Vagina (tissue), 2 donors: ENCODE measurements around the gene DCST1. TPM values are rescaled to one million over a fixed set of nuclear protein-coding genes. Genes with fewer than 3 reads are reported as not detected.

Experiments
- DNase-seq, 2 donors: peaks; one replicate each; pipeline ENCODE4 v3.0.0-alpha.2; 2017; ENCODE audit errors: extremely low spot score in 2 of 2
- H3K27ac ChIP-seq: fragments of 200-600 bp; sonication (generic); one replicate; pipeline ENCODE4 v1.5.1; 2019
- H3K27me3 ChIP-seq: fragments of 200-600 bp; sonication (generic); one replicate; pipeline ENCODE4 v1.5.1; 2019
- H3K36me3 ChIP-seq, 2 donors: fragments of 200-600 bp; sonication (generic); one replicate each; pipeline ENCODE4 v1.5.1; 2017 to 2019
- H3K4me1 ChIP-seq: fragments of 200-600 bp; sonication (generic); one replicate; pipeline ENCODE4 v1.5.1; 2019
- H3K4me3 ChIP-seq, 2 donors: fragments of 200-600 bp; sonication (generic); 1 replicate in 1 of 2; 2 replicates in 1 of 2; pipeline ENCODE4 v1.5.1; 2016 to 2019
- H3K9me3 ChIP-seq: fragments of 200-600 bp; sonication (generic); one replicate; pipeline ENCODE4 v1.5.1; 2019
- POLR2A ChIP-seq, 2 donors: fragments of 450-650 bp; IDR thresholded peaks; one replicate each; pipeline ENCODE4 v1.6.1; 2017; ENCODE audit warnings: antibody characterized with exemption in 2 of 2, mild to moderate bottlenecking in 2 of 2, moderate library complexity in 2 of 2
- POLR2AphosphoS5 ChIP-seq, 2 donors: sonication (generic); formaldehyde crosslinking; IDR thresholded peaks; one replicate each; pipeline ENCODE4 v1.9.0; 2017; ENCODE audit warnings: antibody characterized with exemption in 2 of 2, mild to moderate bottlenecking in 2 of 2, low read depth in 1 of 2; ENCODE audit not compliant: insufficient read depth in 1 of 2
- intact Hi-C: fragments of 100-400 bp; cut with DNase I; formaldehyde crosslinking; loops from one replicate; pipeline ENCODE4 v1.15.1; 2023
- total RNA-seq: library from RNA; depleted of rRNA; stranded (reverse); fragments of >200 nt; gene quantifications from one replicate; pipeline ENCODE4 v1.2.3, GENCODE V29; 2016
- TF ChIP-seq, protein P1 (sequence below), 3 experiments: fragments of 450-650 bp in 2 of 3; fragments of 200-600 bp in 1 of 3; sonication (generic) in 1 of 3; IDR thresholded peaks; one replicate each; pipeline ENCODE4 v1.5.1; 2017 to 2019; ENCODE audit warnings: antibody characterized with exemption in 3 of 3, mild to moderate bottlenecking in 2 of 3, moderate library complexity in 2 of 3

DCST1 gene
- total RNA-seq, 1 donor from 2014 or later, result not detected

DNA sequence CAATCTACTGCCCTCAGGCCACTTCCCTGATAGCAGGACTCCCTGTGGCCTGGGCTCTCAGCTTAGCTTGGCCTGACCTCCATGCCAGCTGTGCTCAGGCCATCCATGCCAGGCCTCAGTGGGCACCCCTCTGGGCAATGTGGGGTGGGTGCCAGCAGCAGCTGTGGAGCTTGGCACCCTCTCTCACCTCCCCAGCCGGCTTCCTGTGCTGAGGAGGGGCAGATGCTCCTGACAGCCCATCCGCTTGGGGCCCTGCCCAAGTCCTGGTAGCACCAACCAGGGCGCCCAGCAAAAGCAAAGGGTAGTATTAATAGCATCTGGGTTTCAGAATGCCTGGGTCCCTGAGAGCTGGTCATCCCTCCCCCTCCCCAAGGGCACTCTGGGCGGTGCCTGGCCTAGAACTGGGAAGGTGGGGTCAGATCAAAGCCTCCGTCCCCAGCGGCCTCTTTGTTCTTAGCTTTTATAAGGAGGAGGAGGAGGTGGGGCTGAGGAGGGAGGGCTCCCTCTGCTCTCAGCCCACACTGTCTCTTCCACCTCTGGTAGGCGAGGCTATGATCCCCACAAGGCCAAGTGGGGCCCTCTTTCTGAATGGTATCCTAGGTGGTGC is 36.0 kb downstream of the DCST1 start:
- H3K36me3 ChIP-seq, result no peaks in the 10 kb centered on the region
- H3K4me1 ChIP-seq, result peaks cover 31% of the 10 kb centered on the region
- no peaks in the 10 kb centered on the region for H3K27me3 ChIP-seq
- TF ChIP-seq, protein P1, sequence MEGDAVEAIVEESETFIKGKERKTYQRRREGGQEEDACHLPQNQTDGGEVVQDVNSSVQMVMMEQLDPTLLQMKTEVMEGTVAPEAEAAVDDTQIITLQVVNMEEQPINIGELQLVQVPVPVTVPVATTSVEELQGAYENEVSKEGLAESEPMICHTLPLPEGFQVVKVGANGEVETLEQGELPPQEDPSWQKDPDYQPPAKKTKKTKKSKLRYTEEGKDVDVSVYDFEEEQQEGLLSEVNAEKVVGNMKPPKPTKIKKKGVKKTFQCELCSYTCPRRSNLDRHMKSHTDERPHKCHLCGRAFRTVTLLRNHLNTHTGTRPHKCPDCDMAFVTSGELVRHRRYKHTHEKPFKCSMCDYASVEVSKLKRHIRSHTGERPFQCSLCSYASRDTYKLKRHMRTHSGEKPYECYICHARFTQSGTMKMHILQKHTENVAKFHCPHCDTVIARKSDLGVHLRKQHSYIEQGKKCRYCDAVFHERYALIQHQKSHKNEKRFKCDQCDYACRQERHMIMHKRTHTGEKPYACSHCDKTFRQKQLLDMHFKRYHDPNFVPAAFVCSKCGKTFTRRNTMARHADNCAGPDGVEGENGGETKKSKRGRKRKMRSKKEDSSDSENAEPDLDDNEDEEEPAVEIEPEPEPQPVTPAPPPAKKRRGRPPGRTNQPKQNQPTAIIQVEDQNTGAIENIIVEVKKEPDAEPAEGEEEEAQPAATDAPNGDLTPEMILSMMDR (IDR thresholded peaks at IDR 0.05), result no peak
- TF ChIP-seq POLR2A (IDR thresholded peaks at IDR 0.05), result no peak
- TF ChIP-seq POLR2AphosphoS5 (IDR thresholded peaks at IDR 0.05; ENCODE audit: insufficient read depth in 1 of 2, low read depth in 1 of 2), result no peak
- intact Hi-C loops, result loop anchor here (10.0 kb wide), 2 partner anchors 105 to 505 kb away; partner anchors contain the start of genes CHRNB2 and PYGO2
- no peak overlapping the region for H3K27ac ChIP-seq
- no peak for DNase-seq
- no peak overlapping the region for H3K4me3 ChIP-seq
- no peaks in the 10 kb centered on the region for H3K9me3 ChIP-seq

DNA sequence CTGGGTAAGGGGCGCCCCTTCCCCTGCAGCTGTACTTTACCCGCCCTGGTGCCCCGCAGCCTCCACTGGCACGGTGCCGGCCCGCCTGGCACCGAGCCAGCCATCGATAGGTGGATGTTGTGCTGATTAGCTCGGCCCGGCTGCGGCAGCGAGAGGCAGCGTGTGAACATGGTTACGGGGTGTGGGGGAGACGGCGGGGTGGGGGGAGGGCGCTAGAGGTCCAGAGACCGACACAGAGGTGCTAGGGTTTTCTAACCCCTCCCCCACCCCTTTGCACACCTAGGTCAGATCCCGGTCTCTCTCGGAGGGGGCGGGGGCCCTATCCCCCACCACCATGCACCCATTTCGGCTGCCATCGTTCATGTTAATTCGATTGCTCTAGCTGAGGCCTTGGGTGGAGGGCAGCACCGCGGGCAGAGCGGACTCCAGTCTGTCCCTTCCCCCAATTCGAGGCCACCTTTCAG is 36.6 kb downstream of the DCST1 start:
- Histone ChIP-seq H3K4me1 (peaks cover 31% of the 10 kb centered on the region), H3K9me3 (no peaks in the 10 kb centered on the region), H3K27ac (peak overlapping the region; percentile 66), H3K27me3 (no peaks in the 10 kb centered on the region), H3K4me3 (peak overlapping the region; percentile 42 to 50), H3K36me3 (no peaks in the 10 kb centered on the region)
- intact Hi-C loops, result no loop called here
- no peak for DNase-seq
- TF ChIP-seq, protein P1 (IDR thresholded peaks at IDR 0.05), result no peak
- TF ChIP-seq POLR2A (IDR thresholded peaks at IDR 0.05), result no peak
- TF ChIP-seq POLR2AphosphoS5 (IDR thresholded peaks at IDR 0.05; ENCODE audit: insufficient read depth in 1 of 2, low read depth in 1 of 2), result no peak

DNA sequence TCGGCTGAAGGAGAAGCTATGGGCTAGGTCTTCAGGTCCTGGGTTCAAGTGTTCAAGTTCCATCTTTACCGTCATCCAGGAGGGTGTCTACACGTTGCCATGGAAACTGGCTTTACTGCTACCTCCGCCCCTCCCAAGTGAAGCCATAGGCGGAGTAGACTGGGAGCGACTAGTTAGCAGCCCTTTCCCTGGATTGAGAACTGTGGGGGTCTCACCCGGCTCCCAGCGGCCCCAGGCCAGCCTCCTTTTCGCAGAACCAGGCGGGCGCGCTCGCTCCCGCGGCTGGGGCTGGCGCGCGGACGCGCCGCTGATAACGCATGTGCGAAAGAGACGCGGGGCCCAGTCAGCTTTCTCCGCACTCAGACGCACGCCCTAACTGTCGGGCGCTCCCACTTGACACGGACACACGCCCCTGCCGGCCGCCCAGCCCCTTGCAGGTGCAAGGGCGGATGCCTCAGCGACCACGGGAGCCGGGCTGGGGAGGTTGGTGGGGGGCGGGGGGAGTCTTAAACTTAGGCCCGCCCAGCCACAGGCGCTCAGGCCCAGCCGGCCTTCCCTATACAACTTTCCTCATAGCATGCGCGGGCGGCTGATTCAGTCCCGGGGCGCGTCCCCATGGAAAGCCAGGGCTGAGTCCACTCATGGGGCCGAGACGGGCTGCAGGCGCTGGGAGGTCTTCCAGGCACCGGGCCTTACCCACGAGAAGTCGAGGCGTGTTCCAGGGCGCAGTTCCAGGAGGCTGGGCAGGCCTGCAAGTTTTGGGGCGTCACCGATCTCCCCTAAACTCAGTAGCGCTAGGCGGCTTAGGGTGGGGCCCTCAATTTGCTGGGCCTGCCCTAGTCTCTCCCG is 37.3 kb downstream of the DCST1 start:
- no peak for DNase-seq
- Histone ChIP-seq H3K27me3 (no peaks in the 10 kb centered on the region), H3K9me3 (no peaks in the 10 kb centered on the region), H3K27ac (peak overlapping the region; percentile 66), H3K36me3 (no peaks in the 10 kb centered on the region), H3K4me3 (peak overlapping the region; percentile 42 to 50), H3K4me1 (peaks cover 31% of the 10 kb centered on the region)
- intact Hi-C loops, result no loop called here
- TF ChIP-seq, protein P1 (IDR thresholded peaks at IDR 0.05), result peak in 1 of 3 experiments; percentile 22
- TF ChIP-seq POLR2A (IDR thresholded peaks at IDR 0.05), result no peak
- TF ChIP-seq POLR2AphosphoS5 (IDR thresholded peaks at IDR 0.05; ENCODE audit: insufficient read depth in 1 of 2, low read depth in 1 of 2), result peak in 1 of 2 donors; percentile 71

DNA sequence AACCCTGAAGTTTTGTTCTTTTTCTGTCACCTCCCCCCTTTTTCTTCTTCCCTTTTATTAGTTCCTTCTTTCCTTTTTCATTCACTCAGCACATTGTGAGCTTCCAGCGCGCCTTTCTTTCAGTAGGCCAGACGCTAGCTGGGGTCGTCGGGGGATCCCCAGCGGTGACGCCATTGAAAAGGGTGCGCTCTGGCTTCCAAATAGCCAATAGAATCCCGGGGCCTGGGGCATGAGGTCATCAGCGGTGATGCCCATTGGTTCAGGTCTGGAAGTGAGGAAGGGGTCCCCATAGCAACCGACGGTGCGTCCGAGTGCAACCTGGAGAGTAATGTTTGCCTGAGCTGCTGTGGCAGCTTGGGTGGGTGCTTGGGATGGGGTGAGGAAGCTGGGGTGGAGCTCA is 38.1 kb downstream of the DCST1 start:
- Histone ChIP-seq H3K4me1 (peaks cover 31% of the 10 kb centered on the region), H3K27me3 (no peaks in the 10 kb centered on the region), H3K9me3 (no peaks in the 10 kb centered on the region), H3K27ac (peak overlapping the region; percentile 66), H3K4me3 (no peak overlapping the region), H3K36me3 (no peaks in the 10 kb centered on the region)
- intact Hi-C loops, result no loop called here
- DNase-seq, result no peak
- TF ChIP-seq POLR2A (IDR thresholded peaks at IDR 0.05) (no peak), POLR2AphosphoS5 (IDR thresholded peaks at IDR 0.05; ENCODE audit: insufficient read depth in 1 of 2, low read depth in 1 of 2) (no peak)
- TF ChIP-seq, protein P1 (IDR thresholded peaks at IDR 0.05), result no peak
